Dendritic cell treated with granulocyte-macrophage colony-stimulating factor and Interleukin-4, amounts not matched to agents 40 ng/mL and 50 ng/mL, for 4 days (primary cell): ENCODE results near the gene ANTXR1.
"Not testable (repeated sequence)": the region's sequence is repeated elsewhere in the genome, so short reads cannot be mapped to it uniquely, and the experiment has no call there.

Experiments
- H3K27ac Mint-ChIP-seq: one replicate; pipeline ENCODE4 v1.8.0; 2022; ENCODE audit warnings: mild to moderate bottlenecking, mixed read lengths
- H3K27me3 Mint-ChIP-seq: one replicate; pipeline ENCODE4 v1.8.0; 2022; ENCODE audit warnings: mild to moderate bottlenecking, mixed read lengths
- H3K36me3 Mint-ChIP-seq: one replicate; pipeline ENCODE4 v1.8.0; 2022; ENCODE audit warnings: low read depth, mixed read lengths
- H3K4me1 Mint-ChIP-seq: one replicate; pipeline ENCODE4 v1.8.0; 2022; ENCODE audit warnings: low read depth, mixed read lengths
- H3K4me3 Mint-ChIP-seq: one replicate; pipeline ENCODE4 v1.8.0; 2022; ENCODE audit warnings: mild to moderate bottlenecking, moderate library complexity, mixed read lengths
- H3K9me3 Mint-ChIP-seq: one replicate; pipeline ENCODE4 v1.8.0; 2022; ENCODE audit warnings: mixed read lengths
- intact Hi-C: fragments of 100-400 bp; cut with micrococcal nuclease; formaldehyde crosslinking; loops from one replicate; pipeline ENCODE4 v1.15.0; 2022

Gene ANTXR1

GRCh38 chr2:69171116-69171896, 158.3 kb downstream of the ANTXR1 start:
- H3K9me3 Mint-ChIP-seq, result no peaks in the 10 kb centered on the region
- H3K27ac Mint-ChIP-seq, result no peak overlapping the region
- no peak overlapping the region for H3K4me3 Mint-ChIP-seq
- H3K27me3 Mint-ChIP-seq, result peaks cover 25% of the 10 kb centered on the region
- no peaks in the 10 kb centered on the region for H3K36me3 Mint-ChIP-seq
- intact Hi-C loops, result no loop called here
- peaks cover 33% of the 10 kb centered on the region for H3K4me1 Mint-ChIP-seq

GRCh38 chr2:69171897-69172525, 159.0 kb downstream of the ANTXR1 start:
- peaks cover 22% of the 10 kb centered on the region for H3K27me3 Mint-ChIP-seq
- H3K9me3 Mint-ChIP-seq, result no peaks in the 10 kb centered on the region
- intact Hi-C loops, result no loop called here

GRCh38 chr2:69173706-69174105, 160.7 kb downstream of the ANTXR1 start:
- Mint-ChIP-seq H3K27ac (no peak overlapping the region), H3K36me3 (no peaks in the 10 kb centered on the region), H3K4me1 (peaks cover 40% of the 10 kb centered on the region), H3K9me3 (no peaks in the 10 kb centered on the region), H3K27me3 (peaks cover 16% of the 10 kb centered on the region), H3K4me3 (no peak overlapping the region)
- intact Hi-C loops, result no loop called here

More at GRCh38 chr2:69171897-69172525, 159.0 kb downstream of the ANTXR1 start:
- no peak overlapping the region for H3K27ac Mint-ChIP-seq
- no peaks in the 10 kb centered on the region for H3K36me3 Mint-ChIP-seq
- H3K4me1 Mint-ChIP-seq, result peaks cover 30% of the 10 kb centered on the region
- no peak overlapping the region for H3K4me3 Mint-ChIP-seq

GRCh38 chr2:69174211-69174610, 161.2 kb downstream of the ANTXR1 start:
- H3K27ac Mint-ChIP-seq, H3K9me3 Mint-ChIP-seq, H3K36me3 Mint-ChIP-seq, H3K4me3 Mint-ChIP-seq, intact Hi-C loops: not testable (repeated sequence)
- peaks cover 13% of the 10 kb centered on the region for H3K27me3 Mint-ChIP-seq
- H3K4me1 Mint-ChIP-seq, result peaks cover 35% of the 10 kb centered on the region

GRCh38 chr2:69175790-69176715, 163.1 kb downstream of the ANTXR1 start:
- H3K9me3 Mint-ChIP-seq, result no peaks in the 10 kb centered on the region
- peaks cover 5% of the 10 kb centered on the region for H3K27me3 Mint-ChIP-seq
- no peaks in the 10 kb centered on the region for H3K36me3 Mint-ChIP-seq
- no peak overlapping the region for H3K4me3 Mint-ChIP-seq
- no peak overlapping the region for H3K27ac Mint-ChIP-seq
- peaks cover 38% of the 10 kb centered on the region for H3K4me1 Mint-ChIP-seq
- intact Hi-C loops, result loop anchor here (5.0 kb wide), 1 partner anchor 94 kb away; no protein-coding TSS in a partner anchor

- Mint-ChIP-seq H3K9me3 (no peaks in the 10 kb centered on the region), H3K36me3 (no peaks in the 10 kb centered on the region), H3K4me3 (peak overlapping the region; percentile 55), H3K27me3 (peaks cover 3% of the 10 kb centered on the region), H3K4me1 (peaks cover 38% of the 10 kb centered on the region), H3K27ac (peak overlapping the region; percentile 93)
- intact Hi-C loops, result loop anchor here (5.0 kb wide), 1 partner anchor 95 kb away; no protein-coding TSS in a partner anchor
Measured at GRCh38 chr2:69177063-69177771, 164.2 kb downstream of the ANTXR1 start.

GRCh38 chr2:69177785-69178636, 165.0 kb downstream of the ANTXR1 start:
- intact Hi-C loops, result loop anchor here (1.0 to 5.0 kb wide), 2 partner anchors 15 to 96 kb away; no protein-coding TSS in a partner anchor
- Mint-ChIP-seq H3K27me3 (peaks cover 3% of the 10 kb centered on the region), H3K9me3 (no peaks in the 10 kb centered on the region), H3K36me3 (no peaks in the 10 kb centered on the region), H3K4me3 (peak overlapping the region; percentile 68), H3K27ac (peak overlapping the region; percentile 93), H3K4me1 (peaks cover 36% of the 10 kb centered on the region)

GRCh38 chr2:69178756-69179155, 165.8 kb downstream of the ANTXR1 start:
- Mint-ChIP-seq H3K4me1 (peaks cover 32% of the 10 kb centered on the region), H3K27ac (no peak overlapping the region), H3K4me3 (no peak overlapping the region), H3K36me3 (no peaks in the 10 kb centered on the region), H3K27me3 (no peaks in the 10 kb centered on the region), H3K9me3 (no peaks in the 10 kb centered on the region)
- intact Hi-C loops, result loop anchor here (1.0 to 5.0 kb wide), 2 partner anchors 15 to 96 kb away; no protein-coding TSS in a partner anchor

- no peak overlapping the region for H3K4me3 Mint-ChIP-seq
- no peaks in the 10 kb centered on the region for H3K9me3 Mint-ChIP-seq
- peak overlapping the region; percentile 15 for H3K27ac Mint-ChIP-seq
- no peaks in the 10 kb centered on the region for H3K36me3 Mint-ChIP-seq
- intact Hi-C loops, result no loop called here
- H3K4me1 Mint-ChIP-seq, result peaks cover 32% of the 10 kb centered on the region
- no peaks in the 10 kb centered on the region for H3K27me3 Mint-ChIP-seq
Measured at GRCh38 chr2:69180227-69180626, 167.2 kb downstream of the ANTXR1 start.

- H3K36me3 Mint-ChIP-seq, result no peaks in the 10 kb centered on the region
- H3K27ac Mint-ChIP-seq, result peak overlapping the region; percentile 4
- no peaks in the 10 kb centered on the region for H3K9me3 Mint-ChIP-seq
- no peak overlapping the region for H3K4me3 Mint-ChIP-seq
- intact Hi-C loops, result no loop called here
- peaks cover 32% of the 10 kb centered on the region for H3K4me1 Mint-ChIP-seq
- H3K27me3 Mint-ChIP-seq, result no peaks in the 10 kb centered on the region
Measured at GRCh38 chr2:69180974-69181373, 168.0 kb downstream of the ANTXR1 start.

GRCh38 chr2:69181806-69182427, 168.9 kb downstream of the ANTXR1 start:
- no peaks in the 10 kb centered on the region for H3K9me3 Mint-ChIP-seq
- H3K4me3 Mint-ChIP-seq, result no peak overlapping the region
- H3K27me3 Mint-ChIP-seq, result peaks cover 2% of the 10 kb centered on the region
- intact Hi-C loops, result no loop called here
- peaks cover 29% of the 10 kb centered on the region for H3K4me1 Mint-ChIP-seq
- H3K27ac Mint-ChIP-seq, result no peak overlapping the region
- H3K36me3 Mint-ChIP-seq, result no peaks in the 10 kb centered on the region

- H3K4me1 Mint-ChIP-seq, result peaks cover 14% of the 10 kb centered on the region
- H3K27me3 Mint-ChIP-seq, result peaks cover 3% of the 10 kb centered on the region
- H3K36me3 Mint-ChIP-seq, result no peaks in the 10 kb centered on the region
- no peaks in the 10 kb centered on the region for H3K9me3 Mint-ChIP-seq
- H3K27ac Mint-ChIP-seq, result peak overlapping the region; percentile 1
- intact Hi-C loops, result no loop called here
- no peak overlapping the region for H3K4me3 Mint-ChIP-seq
Measured at GRCh38 chr2:69183659-69184058, 170.7 kb downstream of the ANTXR1 start.
